ENCODE results near the gene JUNB. TPM values are rescaled to one million over a fixed set of nuclear protein-coding genes. Genes with fewer than 3 reads are reported as not detected.
"Not testable (repeated sequence)": the region's sequence is repeated elsewhere in the genome, so short reads cannot be mapped to it uniquely, and the experiment has no call there.

JUNB gene
- total RNA-seq, 1 donor from 2014 or later = 1,161 TPM

DNA sequence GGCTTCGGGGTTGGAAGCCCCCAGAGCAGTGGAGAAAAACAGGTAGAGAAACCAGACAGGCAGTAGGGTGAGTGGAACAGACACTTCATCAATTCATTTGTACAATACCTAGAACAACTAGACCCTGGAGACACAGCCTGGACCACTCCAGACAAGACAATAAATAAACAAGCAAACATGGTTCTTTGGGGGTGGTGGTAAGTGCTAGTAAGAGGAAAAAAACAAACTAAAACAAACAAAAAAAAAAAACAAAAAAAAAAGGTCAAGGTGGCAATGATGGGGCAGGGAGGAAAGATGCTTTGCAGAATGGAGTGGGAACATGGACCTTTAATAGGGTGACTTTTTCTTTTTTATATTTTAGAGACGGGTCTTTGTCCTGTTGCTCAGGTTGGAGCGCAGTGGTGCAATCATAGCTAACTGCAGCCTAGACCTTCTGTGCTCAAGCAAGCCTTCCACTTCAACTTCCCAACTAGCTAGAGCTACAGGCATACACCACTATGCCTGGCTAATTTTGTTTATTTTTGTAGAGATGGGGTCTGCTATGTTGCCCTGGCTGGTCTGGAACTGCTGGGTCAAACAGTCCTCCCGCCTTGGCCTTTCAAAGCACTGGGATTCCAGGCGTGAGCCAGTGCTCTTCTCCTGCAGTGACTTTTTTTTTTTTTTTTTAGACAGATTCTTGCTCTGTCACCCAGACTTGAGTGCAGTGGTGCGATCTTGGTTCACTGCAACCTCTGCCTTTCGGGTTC is 3.1 kb downstream of the JUNB start:
- Histone ChIP-seq H3K27ac (peak overlapping the region; percentile 97), H3K36me3 (peaks cover 0 to 7% of the 10 kb centered on the region in 2 donors), H3K27me3 (no peaks in the 10 kb centered on the region), H3K4me3 (peak overlapping the region; percentile 85 to 96), H3K9me3 (no peaks in the 10 kb centered on the region), H3K4me1 (peaks cover 21% of the 10 kb centered on the region)
- DNase-seq (ENCODE audit: extremely low spot score in 2 of 2) = peak in 1 of 2 donors; percentile 89
- intact Hi-C loops (cut with DNase I) = no loop called here
- TF ChIP-seq POLR2AphosphoS5 (IDR thresholded peaks at IDR 0.05; ENCODE audit: insufficient read depth in 1 of 2, low read depth in 1 of 2) = no peak
- no peak for TF ChIP-seq POLR2A (IDR thresholded peaks at IDR 0.05)
- TF ChIP-seq, protein P1, sequence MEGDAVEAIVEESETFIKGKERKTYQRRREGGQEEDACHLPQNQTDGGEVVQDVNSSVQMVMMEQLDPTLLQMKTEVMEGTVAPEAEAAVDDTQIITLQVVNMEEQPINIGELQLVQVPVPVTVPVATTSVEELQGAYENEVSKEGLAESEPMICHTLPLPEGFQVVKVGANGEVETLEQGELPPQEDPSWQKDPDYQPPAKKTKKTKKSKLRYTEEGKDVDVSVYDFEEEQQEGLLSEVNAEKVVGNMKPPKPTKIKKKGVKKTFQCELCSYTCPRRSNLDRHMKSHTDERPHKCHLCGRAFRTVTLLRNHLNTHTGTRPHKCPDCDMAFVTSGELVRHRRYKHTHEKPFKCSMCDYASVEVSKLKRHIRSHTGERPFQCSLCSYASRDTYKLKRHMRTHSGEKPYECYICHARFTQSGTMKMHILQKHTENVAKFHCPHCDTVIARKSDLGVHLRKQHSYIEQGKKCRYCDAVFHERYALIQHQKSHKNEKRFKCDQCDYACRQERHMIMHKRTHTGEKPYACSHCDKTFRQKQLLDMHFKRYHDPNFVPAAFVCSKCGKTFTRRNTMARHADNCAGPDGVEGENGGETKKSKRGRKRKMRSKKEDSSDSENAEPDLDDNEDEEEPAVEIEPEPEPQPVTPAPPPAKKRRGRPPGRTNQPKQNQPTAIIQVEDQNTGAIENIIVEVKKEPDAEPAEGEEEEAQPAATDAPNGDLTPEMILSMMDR (IDR thresholded peaks at IDR 0.05) = no peak

DNA sequence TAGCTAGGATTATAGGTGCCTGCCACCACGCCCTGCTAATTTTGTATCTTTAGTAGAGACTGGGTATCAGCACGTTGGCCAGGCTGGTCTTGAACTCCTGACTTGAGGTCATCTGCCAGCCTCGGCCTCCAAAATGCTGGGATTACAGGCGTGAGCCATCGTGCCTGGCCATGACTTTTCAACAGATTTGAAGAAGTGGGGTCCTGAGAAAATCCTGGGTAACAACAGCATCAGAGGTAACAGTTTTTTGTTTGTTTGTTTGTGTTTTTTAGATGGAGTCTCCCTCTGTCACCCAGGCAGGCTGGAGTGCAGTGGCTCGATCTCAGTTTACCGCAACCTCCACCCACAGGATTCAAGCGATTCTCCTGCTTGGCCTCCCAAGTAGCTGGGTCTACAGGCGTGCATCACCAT is 3.7 kb downstream of the JUNB start:
- Histone ChIP-seq H3K27ac (peak overlapping the region; percentile 97), H3K4me1 (peaks cover 23% of the 10 kb centered on the region), H3K36me3 (peaks cover 0 to 13% of the 10 kb centered on the region in 2 donors), H3K9me3 (no peaks in the 10 kb centered on the region), H3K27me3 (no peaks in the 10 kb centered on the region), H3K4me3 (no peak overlapping the region)
- peak in 1 of 2 donors; percentile 86 for DNase-seq (ENCODE audit: extremely low spot score in 2 of 2)
- intact Hi-C loops (cut with DNase I) = no loop called here
- TF ChIP-seq POLR2A (IDR thresholded peaks at IDR 0.05) = no peak
- TF ChIP-seq POLR2AphosphoS5 (IDR thresholded peaks at IDR 0.05; ENCODE audit: insufficient read depth in 1 of 2, low read depth in 1 of 2) = no peak
- TF ChIP-seq, protein P1 (IDR thresholded peaks at IDR 0.05) = no peak

DNA sequence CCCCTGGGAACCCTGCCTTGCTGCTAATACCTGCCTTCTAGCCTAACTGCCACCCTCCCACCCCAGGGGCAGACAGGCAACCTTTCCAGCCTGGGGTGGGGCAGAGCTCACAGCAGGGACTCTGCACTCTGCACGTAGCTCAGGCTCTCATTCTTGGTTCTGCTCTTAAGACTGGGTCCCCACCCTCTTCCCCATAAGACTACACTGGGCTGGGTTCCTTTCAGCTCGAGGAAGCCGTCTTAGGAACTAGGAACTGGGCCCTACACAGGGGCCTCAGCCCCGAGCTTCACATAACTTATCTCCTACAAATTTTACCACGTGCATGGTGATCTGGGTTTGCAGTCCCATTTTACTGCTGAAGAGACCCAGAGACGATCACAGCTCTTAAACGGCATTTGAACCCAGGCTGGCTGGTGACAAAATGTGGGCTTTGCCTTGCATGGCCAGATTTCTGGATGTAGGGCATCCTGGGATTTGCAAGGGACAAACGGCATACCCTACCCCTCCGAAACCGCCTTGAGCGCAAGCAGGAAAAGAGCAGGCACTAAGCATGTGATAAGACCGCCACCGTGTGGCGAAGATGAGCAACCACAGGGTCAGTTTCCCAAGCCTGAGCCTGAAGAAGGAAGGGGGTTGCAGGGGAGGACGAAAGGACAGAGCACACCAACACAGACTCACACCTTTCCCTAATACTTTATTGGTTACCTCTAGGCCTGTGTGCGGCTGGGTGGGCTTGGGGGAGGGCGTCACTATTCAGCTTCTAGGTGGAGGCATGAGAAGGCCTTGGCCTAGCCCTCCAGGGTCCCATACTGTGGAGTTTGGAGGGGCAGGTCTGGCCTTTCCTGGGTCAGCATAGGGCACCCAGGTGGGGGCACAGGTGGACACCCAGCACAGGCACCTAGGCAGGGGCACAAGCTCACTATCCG is 5.1 kb downstream of the JUNB start:
- peaks cover 38% of the 10 kb centered on the region for H3K4me1 ChIP-seq
- H3K27ac ChIP-seq = peak overlapping the region; percentile 65
- no peaks in the 10 kb centered on the region for H3K27me3 ChIP-seq
- TF ChIP-seq, protein P1 (IDR thresholded peaks at IDR 0.05) = peak; percentile 95 to 98 (median 96)
- TF ChIP-seq POLR2AphosphoS5 (IDR thresholded peaks at IDR 0.05; ENCODE audit: insufficient read depth in 1 of 2, low read depth in 1 of 2) (peak in 1 of 2 donors; percentile 73), POLR2A (IDR thresholded peaks at IDR 0.05) (no peak)
- H3K9me3 ChIP-seq = no peaks in the 10 kb centered on the region
- peak in 1 of 2 donors; percentile 90 for DNase-seq (ENCODE audit: extremely low spot score in 2 of 2)
- H3K4me3 ChIP-seq = no peak overlapping the region
- intact Hi-C loops (cut with DNase I) = loop anchor here (1.0 kb wide), 1 partner anchor 18 kb away; no protein-coding TSS in a partner anchor
- peaks cover 0 to 16% of the 10 kb centered on the region in 2 donors for H3K36me3 ChIP-seq

DNA sequence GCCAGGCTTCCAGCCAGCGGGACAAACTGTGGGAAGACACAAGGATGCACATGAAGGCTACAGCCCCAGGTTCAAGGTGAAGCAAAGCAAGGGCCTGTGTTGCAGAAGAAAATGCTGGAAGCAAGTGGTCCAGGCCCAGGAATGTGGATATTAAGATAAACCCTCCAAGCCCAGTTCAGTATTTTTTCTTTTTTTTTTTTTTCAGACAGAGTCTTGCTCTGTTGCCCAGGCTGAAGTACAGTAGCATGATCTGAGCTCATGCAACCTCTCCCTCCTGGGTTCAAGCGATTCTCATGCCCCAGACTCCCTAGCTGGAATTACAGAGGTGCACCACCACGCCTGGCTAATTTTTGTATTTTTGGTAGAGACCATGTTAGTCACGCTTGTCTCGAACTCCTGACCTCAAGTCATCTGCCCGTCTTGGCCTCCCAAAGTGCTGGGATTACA is 5.9 kb downstream of the JUNB start:
- H3K36me3 ChIP-seq = peaks cover 0 to 16% of the 10 kb centered on the region in 2 donors
- H3K4me3 ChIP-seq = no peak overlapping the region
- no peak overlapping the region for H3K27ac ChIP-seq
- H3K4me1 ChIP-seq = peaks cover 44% of the 10 kb centered on the region
- H3K9me3 ChIP-seq = no peaks in the 10 kb centered on the region
- DNase-seq (ENCODE audit: extremely low spot score in 2 of 2) = no peak
- intact Hi-C loops (cut with DNase I) = no loop called here
- TF ChIP-seq, protein P1 (IDR thresholded peaks at IDR 0.05) = no peak
- TF ChIP-seq POLR2AphosphoS5 (IDR thresholded peaks at IDR 0.05; ENCODE audit: insufficient read depth in 1 of 2, low read depth in 1 of 2) = no peak
- TF ChIP-seq POLR2A (IDR thresholded peaks at IDR 0.05) = no peak
- H3K27me3 ChIP-seq = no peaks in the 10 kb centered on the region

DNA sequence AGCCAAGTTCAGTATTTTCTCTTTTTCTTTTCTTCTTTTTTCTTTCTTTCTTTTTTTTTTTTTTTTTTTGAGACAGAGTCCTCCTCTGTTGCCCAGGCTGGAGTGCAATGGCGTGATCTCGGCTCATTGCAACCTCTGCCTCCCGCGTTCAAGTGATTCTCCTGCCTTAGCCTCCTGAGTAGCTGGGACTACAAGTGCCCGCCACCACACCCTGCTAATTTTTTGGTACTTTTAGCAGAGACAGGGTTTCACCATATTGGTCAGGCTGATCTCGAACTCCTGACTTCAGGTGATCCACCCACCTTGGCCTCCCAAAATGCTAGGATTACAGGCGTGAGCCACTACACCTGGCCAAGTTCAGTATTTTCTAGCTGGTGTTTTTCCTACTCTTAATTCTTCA is 6.3 kb downstream of the JUNB start:
- intact Hi-C loops (cut with DNase I); H3K9me3 ChIP-seq; H3K27ac ChIP-seq; H3K4me3 ChIP-seq; H3K27me3 ChIP-seq; DNase-seq (ENCODE audit: extremely low spot score in 2 of 2): not testable (repeated sequence)
- Histone ChIP-seq H3K4me1 (peaks cover 48% of the 10 kb centered on the region), H3K36me3 (peaks cover 0 to 16% of the 10 kb centered on the region in 2 donors)
